Measurements from ENCODE around the gene EPHA6.

DNA sequence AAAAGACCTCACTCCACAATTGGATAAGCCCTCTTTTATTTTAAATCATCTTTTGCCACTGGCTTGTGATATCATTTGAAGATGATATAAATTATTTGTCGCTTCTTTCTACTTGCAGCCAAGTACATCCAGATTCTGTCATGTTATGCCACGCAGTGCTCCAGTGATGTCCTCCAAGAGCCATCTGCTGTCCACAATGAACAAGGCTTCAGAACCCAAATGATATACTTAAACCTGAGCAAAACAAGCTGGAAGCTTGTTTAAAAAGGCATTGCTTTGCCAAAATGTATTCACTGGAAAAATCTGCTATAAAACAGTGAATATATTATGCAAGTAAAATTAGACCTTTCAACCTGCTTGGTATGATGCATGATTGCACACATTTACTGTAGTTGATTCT, 891.4 kb downstream of the EPHA6 start:
- TF ChIP-seq RFX5 (IDR thresholded peaks at IDR 0.05; ENCODE audit: low read depth, low read length), result no peak
- TF ChIP-seq RAD21 (IDR thresholded peaks at IDR 0.05; ENCODE audit: insufficient read depth, low read depth, low read length), result no peak
- TF ChIP-seq, protein P1, sequence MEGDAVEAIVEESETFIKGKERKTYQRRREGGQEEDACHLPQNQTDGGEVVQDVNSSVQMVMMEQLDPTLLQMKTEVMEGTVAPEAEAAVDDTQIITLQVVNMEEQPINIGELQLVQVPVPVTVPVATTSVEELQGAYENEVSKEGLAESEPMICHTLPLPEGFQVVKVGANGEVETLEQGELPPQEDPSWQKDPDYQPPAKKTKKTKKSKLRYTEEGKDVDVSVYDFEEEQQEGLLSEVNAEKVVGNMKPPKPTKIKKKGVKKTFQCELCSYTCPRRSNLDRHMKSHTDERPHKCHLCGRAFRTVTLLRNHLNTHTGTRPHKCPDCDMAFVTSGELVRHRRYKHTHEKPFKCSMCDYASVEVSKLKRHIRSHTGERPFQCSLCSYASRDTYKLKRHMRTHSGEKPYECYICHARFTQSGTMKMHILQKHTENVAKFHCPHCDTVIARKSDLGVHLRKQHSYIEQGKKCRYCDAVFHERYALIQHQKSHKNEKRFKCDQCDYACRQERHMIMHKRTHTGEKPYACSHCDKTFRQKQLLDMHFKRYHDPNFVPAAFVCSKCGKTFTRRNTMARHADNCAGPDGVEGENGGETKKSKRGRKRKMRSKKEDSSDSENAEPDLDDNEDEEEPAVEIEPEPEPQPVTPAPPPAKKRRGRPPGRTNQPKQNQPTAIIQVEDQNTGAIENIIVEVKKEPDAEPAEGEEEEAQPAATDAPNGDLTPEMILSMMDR (IDR thresholded peaks at IDR 0.05 in 2 of 3, conservative IDR thresholded peaks at IDR 0.05 in 1 of 3; ENCODE audit: control insufficient read depth in 2 of 3, extremely low read depth in 1 of 3, insufficient read depth in 1 of 3, low read depth in 3 of 3, low read length in 3 of 3), result no peak
- no peak for TF ChIP-seq POLR2A (IDR thresholded peaks at IDR 0.05; ENCODE audit: low read depth, low read length)
- TF ChIP-seq TCF7 (IDR thresholded peaks at IDR 0.05; ENCODE audit: borderline replicate concordance), result no peak
- TF ChIP-seq, protein P2, sequence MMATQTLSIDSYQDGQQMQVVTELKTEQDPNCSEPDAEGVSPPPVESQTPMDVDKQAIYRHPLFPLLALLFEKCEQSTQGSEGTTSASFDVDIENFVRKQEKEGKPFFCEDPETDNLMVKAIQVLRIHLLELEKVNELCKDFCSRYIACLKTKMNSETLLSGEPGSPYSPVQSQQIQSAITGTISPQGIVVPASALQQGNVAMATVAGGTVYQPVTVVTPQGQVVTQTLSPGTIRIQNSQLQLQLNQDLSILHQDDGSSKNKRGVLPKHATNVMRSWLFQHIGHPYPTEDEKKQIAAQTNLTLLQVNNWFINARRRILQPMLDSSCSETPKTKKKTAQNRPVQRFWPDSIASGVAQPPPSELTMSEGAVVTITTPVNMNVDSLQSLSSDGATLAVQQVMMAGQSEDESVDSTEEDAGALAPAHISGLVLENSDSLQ (IDR thresholded peaks at IDR 0.05), result no peak
- no peak for TF ChIP-seq GABPA (IDR thresholded peaks at IDR 0.05; ENCODE audit: low read depth)
- TF ChIP-seq ZNF274 (IDR thresholded peaks at IDR 0.05; ENCODE audit: insufficient read depth, insufficient read length), result no peak
- TF ChIP-seq REST (IDR thresholded peaks at IDR 0.05; ENCODE audit: low read depth, low read length), result no peak
- no peak for TF ChIP-seq DPF2 (IDR thresholded peaks at IDR 0.05)
- no peak for TF ChIP-seq HDAC6 (IDR thresholded peaks at IDR 0.05; ENCODE audit: unreplicated experiment)

All from GM12878 (cell line).